Measurements from ENCODE around the gene TGM6. TPM values are rescaled to one million over a fixed set of nuclear protein-coding genes. Genes with fewer than 3 reads are reported as not detected.
"Not testable (repeated sequence)": the region's sequence is repeated elsewhere in the genome, so short reads cannot be mapped to it uniquely, and the experiment has no call there.

The TGM6 gene
- total RNA-seq, 1 donor from 2014 or later: not detected

GRCh38 chr20:2402271-2402980, 21.7 kb downstream of the TGM6 start:
- TF ChIP-seq CTCF (IDR thresholded peaks at IDR 0.05; ENCODE audit: unreplicated experiment): no peak
- Mint-ChIP-seq H3K27me3 (ENCODE audit: low read depth) (no peaks in the 10 kb centered on the region), H3K4me1 (no peaks in the 10 kb centered on the region), H3K27ac (no peak overlapping the region), H3K4me3 (no peak overlapping the region), H3K9me3 (peaks cover 6% of the 10 kb centered on the region), H3K36me3 (no peaks in the 10 kb centered on the region)
- no peak for DNase-seq (ENCODE audit: low spot score in 2 of 2, unreplicated experiment in 2 of 2)

GRCh38 chr20:2403291-2404052, 22.8 kb downstream of the TGM6 start:
- TF ChIP-seq CTCF (IDR thresholded peaks at IDR 0.05; ENCODE audit: unreplicated experiment): no peak
- Mint-ChIP-seq H3K4me3 (no peak overlapping the region), H3K4me1 (no peaks in the 10 kb centered on the region), H3K36me3 (no peaks in the 10 kb centered on the region), H3K27me3 (ENCODE audit: low read depth) (peaks cover 4% of the 10 kb centered on the region), H3K9me3 (peaks cover 6% of the 10 kb centered on the region), H3K27ac (no peak overlapping the region)
- DNase-seq (ENCODE audit: low spot score in 2 of 2, unreplicated experiment in 2 of 2): no peak

- Mint-ChIP-seq H3K4me1 (no peaks in the 10 kb centered on the region), H3K9me3 (peaks cover 6% of the 10 kb centered on the region), H3K27me3 (ENCODE audit: low read depth) (peaks cover 14% of the 10 kb centered on the region), H3K4me3 (no peak overlapping the region), H3K36me3 (no peaks in the 10 kb centered on the region), H3K27ac (no peak overlapping the region)
- no peak for DNase-seq (ENCODE audit: low spot score in 2 of 2, unreplicated experiment in 2 of 2)
- no peak for TF ChIP-seq CTCF (IDR thresholded peaks at IDR 0.05; ENCODE audit: unreplicated experiment)
These were observed 25.0 kb downstream of the TGM6 start for GRCh38 chr20:2405693-2406065.

GRCh38 chr20:2407355-2407754, 26.7 kb downstream of the TGM6 start:
- Mint-ChIP-seq H3K27me3 (ENCODE audit: low read depth) (peaks cover 26% of the 10 kb centered on the region), H3K9me3 (peaks cover 10% of the 10 kb centered on the region)

GRCh38 chr20:2408111-2408510, 27.4 kb downstream of the TGM6 start:
- Mint-ChIP-seq H3K9me3 (peaks cover 10% of the 10 kb centered on the region), H3K27me3 (ENCODE audit: low read depth) (peaks cover 31% of the 10 kb centered on the region), H3K4me3 (no peak overlapping the region), H3K4me1 (no peaks in the 10 kb centered on the region), H3K27ac (no peak overlapping the region), H3K36me3 (no peaks in the 10 kb centered on the region)
- TF ChIP-seq CTCF (IDR thresholded peaks at IDR 0.05; ENCODE audit: unreplicated experiment): no peak
- no peak for DNase-seq (ENCODE audit: low spot score in 2 of 2, unreplicated experiment in 2 of 2)

More at GRCh38 chr20:2407355-2407754, 26.7 kb downstream of the TGM6 start:
- H3K4me3 Mint-ChIP-seq; H3K27ac Mint-ChIP-seq; H3K36me3 Mint-ChIP-seq; DNase-seq (ENCODE audit: low spot score in 2 of 2, unreplicated experiment in 2 of 2); H3K4me1 Mint-ChIP-seq: not testable (repeated sequence)

GRCh38 chr20:2416541-2417212, 36.0 kb downstream of the TGM6 start:
- no peaks in the 10 kb centered on the region for H3K36me3 Mint-ChIP-seq
- TF ChIP-seq CTCF (IDR thresholded peaks at IDR 0.05; ENCODE audit: unreplicated experiment): no peak
- H3K4me3 Mint-ChIP-seq: no peak overlapping the region
- no peak overlapping the region for H3K27ac Mint-ChIP-seq
- peaks cover 34% of the 10 kb centered on the region for H3K27me3 Mint-ChIP-seq (ENCODE audit: low read depth)
- H3K9me3 Mint-ChIP-seq: no peaks in the 10 kb centered on the region
- no peaks in the 10 kb centered on the region for H3K4me1 Mint-ChIP-seq
- DNase-seq (ENCODE audit: low spot score in 2 of 2, unreplicated experiment in 2 of 2): no peak

All from mesothelial cell of epicardium (in vitro differentiated cells).